Measurements from ENCODE around the gene QSOX2. TPM values are rescaled to one million over a fixed set of nuclear protein-coding genes. Genes with fewer than 3 reads are reported as not detected.

QSOX2 gene
- polyA plus RNA-seq, 1 experiment: 14.7 TPM

GRCh38 chr9:136177224-136177623 lies 68.4 kb downstream of the QSOX2 start:
- ChIA-PET CTCF (no interaction called here), POLR2A (no interaction called here)
- TF ChIP-seq CTCF (IDR thresholded peaks at IDR 0.05; ENCODE audit: low read depth, low read length): no peak
- DNase-seq (ENCODE audit: low read depth, low spot score): no peak
- H3K27me3 ChIP-seq (ENCODE audit: control insufficient read depth, insufficient read depth, low read length): peaks cover 32% of the 10 kb centered on the region
- H3K9me3 ChIP-seq (ENCODE audit: control insufficient read depth, insufficient read depth, low read length): no peaks in the 10 kb centered on the region; the same call in 1 of the 2 replicates
- H3K4me3 ChIP-seq (ENCODE audit: low read depth, low read length): no peak overlapping the region
- no peak overlapping the region for H3K27ac ChIP-seq (ENCODE audit: low read depth, low read length)

- ChIA-PET CTCF (no interaction called here), POLR2A (no interaction called here)
- Histone ChIP-seq H3K27me3 (ENCODE audit: control insufficient read depth, insufficient read depth, low read length) (peaks cover 29% of the 10 kb centered on the region), H3K9me3 (ENCODE audit: control insufficient read depth, insufficient read depth, low read length) (no peaks in the 10 kb centered on the region; the same call in 1 of the 2 replicates), H3K27ac (ENCODE audit: low read depth, low read length) (no peak overlapping the region), H3K4me3 (ENCODE audit: low read depth, low read length) (no peak overlapping the region)
- DNase-seq (ENCODE audit: low read depth, low spot score): no peak
- no peak for TF ChIP-seq CTCF (IDR thresholded peaks at IDR 0.05; ENCODE audit: low read depth, low read length)
These were observed 69.9 kb downstream of the QSOX2 start for GRCh38 chr9:136175616-136176197.

GRCh38 chr9:136174779-136175615 lies 70.6 kb downstream of the QSOX2 start:
- DNase-seq (ENCODE audit: low read depth, low spot score): no peak
- ChIA-PET CTCF (no interaction called here), POLR2A (no interaction called here)
- no peak overlapping the region for H3K4me3 ChIP-seq (ENCODE audit: low read depth, low read length)
- peaks cover 28% of the 10 kb centered on the region for H3K27me3 ChIP-seq (ENCODE audit: control insufficient read depth, insufficient read depth, low read length)
- no peaks in the 10 kb centered on the region; the same call in 1 of the 2 replicates for H3K9me3 ChIP-seq (ENCODE audit: control insufficient read depth, insufficient read depth, low read length)
- TF ChIP-seq CTCF (IDR thresholded peaks at IDR 0.05; ENCODE audit: low read depth, low read length): no peak
- H3K27ac ChIP-seq (ENCODE audit: low read depth, low read length): no peak overlapping the region

- H3K9me3 ChIP-seq (ENCODE audit: control insufficient read depth, insufficient read depth, low read length): no peaks in the 10 kb centered on the region; the same call in 1 of the 2 replicates
- peaks cover 34% of the 10 kb centered on the region for H3K27me3 ChIP-seq (ENCODE audit: control insufficient read depth, insufficient read depth, low read length)
- H3K27ac ChIP-seq (ENCODE audit: low read depth, low read length): no peak overlapping the region
- no peak for DNase-seq (ENCODE audit: low read depth, low spot score)
- no peak overlapping the region for H3K4me3 ChIP-seq (ENCODE audit: low read depth, low read length)
- POLR2A ChIA-PET: no interaction called here
- CTCF ChIA-PET: no interaction called here
- no peak for TF ChIP-seq CTCF (IDR thresholded peaks at IDR 0.05; ENCODE audit: low read depth, low read length)
These were observed 71.8 kb downstream of the QSOX2 start for GRCh38 chr9:136173648-136174290.

Data from AG04450 (cell line).